Measurements from ENCODE around the gene FAM136A. TPM values are rescaled to one million over a fixed set of nuclear protein-coding genes. Genes with fewer than 3 reads are reported as not detected.

Gene FAM136A
- total RNA-seq, 1 donor from 2014 or later, result 33.9 TPM

GRCh38 chr2:70328921-70329561 lies 27.2 kb upstream of the FAM136A start:
- TF ChIP-seq CTCF (IDR thresholded peaks at IDR 0.05), result no peak
- H3K36me3 Mint-ChIP-seq (ENCODE audit: unreplicated experiment), result no peaks in the 10 kb centered on the region
- DNase-seq (ENCODE audit: extremely low spot score, unreplicated experiment), result no peak
- H3K4me3 Mint-ChIP-seq (ENCODE audit: unreplicated experiment), result no peak overlapping the region
- H3K4me1 Mint-ChIP-seq (ENCODE audit: unreplicated experiment), result no peaks in the 10 kb centered on the region
- H3K27ac Mint-ChIP-seq (ENCODE audit: unreplicated experiment), result no peak overlapping the region
- H3K9me3 Mint-ChIP-seq (ENCODE audit: unreplicated experiment), result no peaks in the 10 kb centered on the region
- peaks cover 37% of the 10 kb centered on the region for H3K27me3 Mint-ChIP-seq (ENCODE audit: unreplicated experiment)

GRCh38 chr2:70325875-70326274 lies 24.0 kb upstream of the FAM136A start:
- no peak for DNase-seq (ENCODE audit: extremely low spot score, unreplicated experiment)
- no peaks in the 10 kb centered on the region for H3K36me3 Mint-ChIP-seq (ENCODE audit: unreplicated experiment)
- no peak for TF ChIP-seq CTCF (IDR thresholded peaks at IDR 0.05)
- no peak overlapping the region for H3K4me3 Mint-ChIP-seq (ENCODE audit: unreplicated experiment)
- peaks cover 42% of the 10 kb centered on the region for H3K27me3 Mint-ChIP-seq (ENCODE audit: unreplicated experiment)
- no peaks in the 10 kb centered on the region for H3K9me3 Mint-ChIP-seq (ENCODE audit: unreplicated experiment)
- H3K27ac Mint-ChIP-seq (ENCODE audit: unreplicated experiment), result no peak overlapping the region
- H3K4me1 Mint-ChIP-seq (ENCODE audit: unreplicated experiment), result no peaks in the 10 kb centered on the region

- Mint-ChIP-seq H3K4me1 (ENCODE audit: unreplicated experiment) (no peaks in the 10 kb centered on the region), H3K9me3 (ENCODE audit: unreplicated experiment) (no peaks in the 10 kb centered on the region), H3K27me3 (ENCODE audit: unreplicated experiment) (peaks cover 56% of the 10 kb centered on the region), H3K4me3 (ENCODE audit: unreplicated experiment) (no peak overlapping the region), H3K27ac (ENCODE audit: unreplicated experiment) (no peak overlapping the region), H3K36me3 (ENCODE audit: unreplicated experiment) (no peaks in the 10 kb centered on the region)
- DNase-seq (ENCODE audit: extremely low spot score, unreplicated experiment), result no peak
- no peak for TF ChIP-seq CTCF (IDR thresholded peaks at IDR 0.05)
These were observed 20.7 kb upstream of the FAM136A start for GRCh38 chr2:70322518-70322917.

GRCh38 chr2:70321370-70321769 lies 19.5 kb upstream of the FAM136A start:
- no peaks in the 10 kb centered on the region for H3K9me3 Mint-ChIP-seq (ENCODE audit: unreplicated experiment)
- no peaks in the 10 kb centered on the region for H3K36me3 Mint-ChIP-seq (ENCODE audit: unreplicated experiment)
- no peaks in the 10 kb centered on the region for H3K4me1 Mint-ChIP-seq (ENCODE audit: unreplicated experiment)
- no peak overlapping the region for H3K27ac Mint-ChIP-seq (ENCODE audit: unreplicated experiment)
- TF ChIP-seq CTCF (IDR thresholded peaks at IDR 0.05), result no peak
- peaks cover 59% of the 10 kb centered on the region for H3K27me3 Mint-ChIP-seq (ENCODE audit: unreplicated experiment)
- H3K4me3 Mint-ChIP-seq (ENCODE audit: unreplicated experiment), result no peak overlapping the region
- DNase-seq (ENCODE audit: extremely low spot score, unreplicated experiment), result no peak

- H3K4me3 Mint-ChIP-seq (ENCODE audit: unreplicated experiment), result no peak overlapping the region
- H3K27me3 Mint-ChIP-seq (ENCODE audit: unreplicated experiment), result peaks cover 45% of the 10 kb centered on the region
- no peaks in the 10 kb centered on the region for H3K36me3 Mint-ChIP-seq (ENCODE audit: unreplicated experiment)
- DNase-seq (ENCODE audit: extremely low spot score, unreplicated experiment), result no peak
- no peak overlapping the region for H3K27ac Mint-ChIP-seq (ENCODE audit: unreplicated experiment)
- H3K4me1 Mint-ChIP-seq (ENCODE audit: unreplicated experiment), result no peaks in the 10 kb centered on the region
- no peaks in the 10 kb centered on the region for H3K9me3 Mint-ChIP-seq (ENCODE audit: unreplicated experiment)
- TF ChIP-seq CTCF (IDR thresholded peaks at IDR 0.05), result no peak
These were observed 12.8 kb upstream of the FAM136A start for GRCh38 chr2:70314640-70315039.

Measured in osteocyte (in vitro differentiated cells).